ENCODE measurements around the gene GALR3. TPM values are rescaled to one million over a fixed set of nuclear protein-coding genes. Genes with fewer than 3 reads are reported as not detected.
A peak's percentile ranks its signal among the peaks of the same experiment; 100 is the strongest.
"Not testable (repeated sequence)": the region's sequence is repeated elsewhere in the genome, so short reads cannot be mapped to it uniquely, and the experiment has no call there.

Gene GALR3, protein sequence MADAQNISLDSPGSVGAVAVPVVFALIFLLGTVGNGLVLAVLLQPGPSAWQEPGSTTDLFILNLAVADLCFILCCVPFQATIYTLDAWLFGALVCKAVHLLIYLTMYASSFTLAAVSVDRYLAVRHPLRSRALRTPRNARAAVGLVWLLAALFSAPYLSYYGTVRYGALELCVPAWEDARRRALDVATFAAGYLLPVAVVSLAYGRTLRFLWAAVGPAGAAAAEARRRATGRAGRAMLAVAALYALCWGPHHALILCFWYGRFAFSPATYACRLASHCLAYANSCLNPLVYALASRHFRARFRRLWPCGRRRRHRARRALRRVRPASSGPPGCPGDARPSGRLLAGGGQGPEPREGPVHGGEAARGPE
- not detected in 2 replicates for total RNA-seq (2014; rRNA removed; shearing (Covaris generic))

DNA sequence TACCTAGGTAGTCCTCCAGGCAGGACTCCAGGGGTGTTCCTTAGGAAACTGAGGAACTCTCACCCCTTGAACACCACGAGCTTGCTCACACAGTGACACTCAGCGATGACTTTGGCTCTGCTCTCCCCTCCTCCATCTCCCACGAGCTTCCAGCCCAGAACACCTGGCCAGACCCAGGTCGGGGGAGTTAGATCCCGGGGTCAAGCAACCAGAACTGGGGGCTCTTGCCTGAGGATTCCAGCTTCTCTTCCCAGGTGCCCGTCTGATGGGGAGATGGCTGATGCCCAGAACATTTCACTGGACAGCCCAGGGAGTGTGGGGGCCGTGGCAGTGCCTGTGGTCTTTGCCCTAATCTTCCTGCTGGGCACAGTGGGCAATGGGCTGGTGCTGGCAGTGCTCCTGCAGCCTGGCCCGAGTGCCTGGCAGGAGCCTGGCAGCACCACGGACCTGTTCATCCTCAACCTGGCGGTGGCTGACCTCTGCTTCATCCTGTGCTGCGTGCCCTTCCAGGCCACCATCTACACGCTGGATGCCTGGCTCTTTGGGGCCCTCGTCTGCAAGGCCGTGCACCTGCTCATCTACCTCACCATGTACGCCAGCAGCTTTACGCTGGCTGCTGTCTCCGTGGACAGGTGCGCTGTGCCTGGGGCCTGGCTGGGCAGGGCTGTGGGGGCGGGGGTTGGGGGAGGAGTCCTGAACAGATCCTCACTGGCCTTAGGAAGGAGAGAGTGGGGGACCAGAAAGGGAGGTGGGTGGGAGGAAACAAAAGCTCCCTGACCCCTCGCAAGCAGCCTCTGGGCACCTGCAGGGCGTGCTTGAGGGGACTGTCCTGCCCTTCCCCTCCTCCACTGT, at the start of gene GALR3:
Gene GALR3, plus strand, starts transcription at position 249 of the 852 bp plus-strand sequence. Its CDS starts 25 bp downstream, at position 274.
- DNase-seq (ENCODE audit: low spot score) = no peak

DNA sequence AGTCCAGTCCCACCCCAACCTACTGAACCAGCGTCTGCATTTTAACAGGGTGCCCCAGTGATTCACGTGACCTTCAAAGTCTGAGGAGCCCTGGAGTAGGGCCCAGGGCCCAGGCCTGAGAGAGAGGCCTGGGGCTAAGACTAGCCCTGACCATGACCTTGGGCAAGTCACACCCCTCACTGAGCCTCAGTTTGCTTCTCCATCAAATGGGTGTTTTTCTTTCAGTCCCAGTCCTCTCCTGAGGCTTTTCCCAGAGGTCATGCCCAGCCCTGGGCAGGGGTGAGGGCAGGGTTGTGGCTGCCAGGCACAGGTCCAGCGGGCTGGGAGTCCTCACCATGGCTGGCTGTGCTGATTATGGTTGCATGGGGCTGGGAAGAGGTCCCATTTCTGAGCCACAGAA, 48.5 kb upstream of the GALR3 start:
- no peak for DNase-seq (ENCODE audit: low spot score)

DNA sequence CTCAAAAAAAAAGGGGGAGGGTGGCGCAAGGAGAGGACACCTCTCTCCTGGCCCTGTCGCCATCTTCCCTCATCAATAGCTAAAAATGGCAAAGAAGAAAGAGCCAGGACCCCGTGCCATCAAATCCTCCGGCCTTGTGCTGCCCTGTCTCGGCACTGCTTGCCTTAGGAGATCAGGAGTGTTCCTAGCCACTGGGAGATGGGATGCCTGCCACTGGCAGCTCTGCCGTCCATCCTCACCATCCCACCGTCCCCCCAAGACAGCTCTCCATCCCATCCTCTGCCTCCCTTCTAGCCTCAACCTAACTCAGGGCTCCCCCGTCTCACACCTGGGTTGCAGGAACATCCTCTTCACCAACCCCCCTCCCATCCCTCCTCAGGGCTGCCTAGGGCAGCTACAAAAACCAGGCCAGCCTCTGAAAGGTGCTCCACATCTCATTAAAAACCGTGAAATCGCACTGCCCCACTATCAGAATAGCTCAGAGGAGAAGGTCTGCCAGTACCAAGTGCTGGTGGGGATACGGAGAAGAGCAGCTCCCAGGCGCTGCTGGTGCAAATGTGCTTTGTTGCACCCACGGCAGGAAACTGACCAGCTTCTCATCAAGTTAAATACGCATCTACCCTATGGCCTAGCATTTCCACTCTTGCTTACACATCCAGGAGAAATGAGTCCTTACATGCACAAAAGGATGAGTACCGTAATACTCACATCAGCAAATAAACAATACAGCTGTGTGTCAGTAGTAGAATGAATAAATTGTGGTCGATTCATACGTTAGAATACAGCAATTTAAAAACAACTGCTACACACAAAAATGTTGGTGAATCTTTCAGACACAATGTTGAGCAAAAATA, 47.2 kb upstream of the GALR3 start:
- DNase-seq (ENCODE audit: low spot score) = no peak

DNA sequence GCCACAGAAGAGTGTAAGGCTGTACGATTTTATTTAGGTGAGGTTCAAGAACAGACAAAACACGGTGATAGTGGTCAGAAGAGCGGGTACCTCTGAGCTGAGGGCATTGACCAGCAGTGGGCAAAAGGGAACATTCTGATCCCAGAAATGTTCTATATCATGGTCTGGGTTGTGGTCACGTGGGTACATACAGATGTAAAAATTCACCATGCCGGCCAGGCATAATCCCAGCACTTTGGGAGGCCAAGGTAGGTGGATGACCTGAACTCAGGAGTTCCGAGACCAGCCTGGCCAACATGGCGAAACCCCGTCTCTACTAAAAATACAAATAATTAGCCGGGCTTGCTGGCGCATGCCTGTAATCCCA, 46.6 kb upstream of the GALR3 start:
- DNase-seq (ENCODE audit: low spot score) = no peak

DNA sequence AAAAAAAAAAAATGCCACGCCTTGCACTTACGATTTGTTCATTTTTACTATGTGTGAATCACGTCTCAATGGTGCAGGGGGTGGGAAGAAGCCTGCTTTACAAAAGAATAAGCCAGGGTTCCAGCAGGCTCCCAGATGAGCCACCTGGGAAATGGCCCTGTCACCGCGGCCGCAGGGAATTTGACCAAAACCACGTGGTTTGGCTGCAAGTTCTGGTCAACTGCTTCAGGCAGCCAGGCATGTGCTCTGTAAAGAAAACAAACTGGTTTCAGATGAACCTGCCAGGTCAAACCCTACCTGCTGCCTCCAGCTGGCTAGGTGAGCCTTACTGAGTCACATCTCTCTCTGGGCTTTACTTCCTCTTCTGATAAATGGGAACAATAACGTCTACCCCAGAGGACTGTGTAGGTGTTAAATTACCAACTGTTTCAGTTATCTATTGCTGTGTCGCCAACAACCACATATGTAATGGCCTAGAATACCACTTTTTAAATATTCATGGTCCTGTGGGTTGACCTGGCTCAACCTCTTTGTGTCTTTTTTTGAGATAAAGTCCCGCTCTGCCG, 46.0 kb upstream of the GALR3 start:
- DNase-seq (ENCODE audit: low spot score) = peak; percentile 83

DNA sequence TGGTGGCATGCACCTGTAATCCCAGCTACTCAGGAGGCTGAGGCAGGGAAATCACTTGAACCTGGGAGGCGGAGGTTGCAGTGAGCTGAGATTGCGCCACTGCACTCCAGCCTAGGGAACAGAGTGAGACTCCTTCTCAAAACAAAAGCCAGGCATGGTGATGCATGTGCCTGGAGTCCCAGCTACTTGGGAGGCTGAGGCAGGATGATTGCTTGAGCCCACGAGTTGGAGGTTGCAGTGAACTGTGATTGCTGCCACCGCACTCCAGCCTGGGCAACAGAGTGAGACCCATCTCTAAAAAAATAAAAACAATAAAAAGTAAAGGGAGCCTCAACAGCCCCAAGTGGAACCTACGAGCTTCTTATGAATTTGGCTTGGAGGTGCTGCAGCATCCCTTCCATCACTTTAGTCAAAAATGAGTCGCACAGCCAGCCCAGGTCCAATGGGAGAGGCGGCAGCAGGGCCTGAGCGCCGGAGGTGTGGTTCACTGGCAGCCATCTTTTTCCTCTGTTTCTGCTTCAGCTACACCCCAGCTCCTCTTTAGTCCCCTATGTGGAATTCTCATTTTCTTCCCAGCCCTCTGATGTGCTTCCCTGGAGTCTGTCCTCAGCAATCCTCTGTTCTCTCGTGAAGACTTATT, 44.7 kb upstream of the GALR3 start:
- no peak for DNase-seq (ENCODE audit: low spot score)

DNA sequence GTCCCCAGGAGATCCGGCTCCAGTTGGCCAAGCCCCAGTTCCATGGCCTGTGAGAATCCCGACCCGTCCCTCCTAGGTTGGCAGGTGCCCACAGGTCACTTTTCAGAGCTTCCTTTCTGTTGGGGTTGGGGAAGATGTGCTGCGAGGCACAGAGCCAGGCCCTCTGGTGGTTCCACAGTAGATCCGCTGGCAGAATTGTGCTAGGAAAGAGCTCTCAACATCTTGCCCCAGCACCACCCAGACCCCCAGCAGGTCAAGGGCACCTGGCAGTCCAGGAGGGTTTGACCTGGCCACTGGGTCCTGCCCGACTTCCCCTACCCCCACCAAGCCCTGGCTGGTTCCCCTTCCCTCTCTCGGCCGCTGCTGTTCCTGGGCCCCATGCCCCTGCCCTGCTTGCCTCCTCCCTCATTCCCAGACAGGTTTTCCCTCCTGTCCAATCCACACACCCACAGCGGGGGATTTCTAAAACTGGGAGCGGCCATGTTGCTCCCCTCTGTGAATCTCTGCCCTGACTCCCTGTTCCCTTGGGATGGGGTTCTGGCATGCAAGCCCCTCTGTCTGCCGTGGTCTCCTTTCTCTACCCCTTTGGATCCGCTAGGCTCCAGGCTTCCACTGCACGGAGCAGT, 41.6 kb upstream of the GALR3 start:
- no peak for DNase-seq (ENCODE audit: low spot score)

DNA sequence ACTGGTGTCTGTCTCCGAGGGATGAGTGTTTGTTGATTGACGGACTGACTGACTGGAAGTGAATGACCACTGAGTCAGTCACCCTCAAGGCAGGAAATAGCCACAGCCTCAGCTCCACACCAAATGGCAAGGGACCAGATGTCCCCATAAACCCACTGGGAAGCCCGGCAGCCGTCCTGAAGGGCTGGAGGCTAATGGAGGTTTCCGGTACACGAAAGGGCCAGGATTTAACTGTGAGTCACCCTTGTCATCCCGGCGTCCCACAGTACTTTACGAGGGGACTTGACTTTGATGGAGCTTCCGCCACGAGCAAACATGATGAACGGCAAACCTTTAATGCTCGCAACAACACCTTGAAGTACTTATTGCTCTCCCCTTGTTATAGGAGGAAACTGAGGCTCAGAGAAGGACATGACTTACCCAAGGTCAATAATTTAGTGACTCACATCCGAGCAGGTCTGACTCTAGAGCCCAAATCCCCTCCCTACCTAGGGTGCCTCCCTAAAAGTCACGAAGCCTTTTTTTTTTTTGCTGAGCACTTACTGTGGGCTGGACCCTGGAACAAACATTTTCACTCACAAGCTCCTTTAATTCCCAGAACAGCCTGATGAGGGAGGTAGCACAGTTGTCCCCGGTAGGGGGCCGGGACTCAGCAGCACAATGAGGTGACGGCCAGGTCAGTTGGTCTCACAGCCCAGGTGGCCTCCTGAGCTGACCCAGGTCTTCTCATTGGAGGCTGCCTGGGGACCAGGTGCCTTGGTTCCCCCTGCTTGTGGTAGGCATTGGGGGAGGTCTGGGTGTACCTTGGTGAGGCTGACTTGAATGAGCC, 40.6 kb upstream of the GALR3 start:
- peak; percentile 57 for DNase-seq (ENCODE audit: low spot score)

DNA sequence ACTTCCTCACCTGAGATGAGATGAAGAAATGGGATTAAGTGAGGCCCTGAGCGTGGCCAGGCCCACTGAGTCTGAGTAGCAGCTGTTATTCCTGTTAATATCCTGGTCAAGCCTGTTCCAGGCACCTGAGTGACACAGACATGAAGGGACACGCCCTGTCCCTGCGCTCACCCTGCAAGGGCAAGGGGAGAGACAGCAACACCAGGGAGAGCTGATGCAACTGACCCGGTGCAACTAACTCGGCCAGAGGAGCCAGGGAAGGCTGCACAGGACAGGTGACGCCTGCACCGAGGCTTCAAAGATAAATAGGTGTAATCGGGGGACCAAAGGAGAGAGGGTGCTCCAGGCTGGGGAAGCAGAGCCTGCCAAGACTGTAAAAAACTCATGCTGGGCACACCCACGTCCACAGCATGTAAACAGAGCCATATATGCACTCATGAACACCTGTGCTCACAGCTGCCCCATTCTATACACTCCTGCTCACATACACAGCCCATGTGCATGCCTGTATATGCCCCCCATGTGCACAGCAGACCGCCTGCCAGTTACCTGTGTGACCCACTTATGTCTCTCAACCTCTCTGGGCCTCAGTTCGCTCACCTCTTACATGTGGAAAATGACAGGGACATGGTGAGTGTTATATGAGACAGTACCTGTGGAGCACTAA, 38.2 kb upstream of the GALR3 start:
- DNase-seq (ENCODE audit: low spot score) = no peak

DNA sequence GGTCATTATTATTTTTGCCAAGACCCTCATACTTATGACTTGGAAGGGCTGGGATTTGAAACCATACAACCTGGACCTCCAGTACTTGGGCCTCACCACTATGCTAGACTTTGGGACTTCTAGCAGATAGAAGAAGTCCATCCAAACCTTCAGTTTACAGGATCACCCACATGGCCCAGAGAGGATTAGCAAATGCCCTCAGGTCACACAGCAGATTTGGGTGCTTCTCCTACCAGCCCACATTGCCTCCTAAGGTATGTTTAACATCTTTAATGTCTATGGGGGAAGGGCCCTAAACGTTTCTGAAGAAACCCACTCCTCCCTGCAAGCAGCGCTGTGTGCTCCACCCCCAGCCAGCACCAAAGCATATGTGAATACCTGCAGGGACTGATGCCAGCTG, 32.9 kb upstream of the GALR3 start:
- DNase-seq (ENCODE audit: low spot score) = no peak

DNA sequence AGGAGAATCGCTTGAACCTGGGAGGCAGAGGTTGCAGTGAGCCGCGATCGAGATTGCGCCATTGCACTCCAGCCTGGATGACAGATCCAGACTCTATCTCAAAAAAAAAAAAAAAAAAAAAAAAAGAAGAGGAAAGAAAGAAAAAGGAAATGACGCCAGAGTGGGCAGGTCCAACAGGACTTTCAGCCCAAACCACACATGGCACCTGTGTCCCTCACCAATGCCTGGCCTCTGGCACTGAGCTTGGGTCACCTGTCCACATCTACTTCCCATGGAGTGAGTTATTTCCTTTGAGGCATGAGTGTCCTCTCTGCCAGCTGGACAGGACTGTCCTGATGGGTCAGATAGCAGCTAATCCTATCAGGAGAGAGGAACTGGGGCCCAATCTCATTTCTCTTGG, 30.7 kb upstream of the GALR3 start:
- DNase-seq (ENCODE audit: low spot score) = no peak

DNA sequence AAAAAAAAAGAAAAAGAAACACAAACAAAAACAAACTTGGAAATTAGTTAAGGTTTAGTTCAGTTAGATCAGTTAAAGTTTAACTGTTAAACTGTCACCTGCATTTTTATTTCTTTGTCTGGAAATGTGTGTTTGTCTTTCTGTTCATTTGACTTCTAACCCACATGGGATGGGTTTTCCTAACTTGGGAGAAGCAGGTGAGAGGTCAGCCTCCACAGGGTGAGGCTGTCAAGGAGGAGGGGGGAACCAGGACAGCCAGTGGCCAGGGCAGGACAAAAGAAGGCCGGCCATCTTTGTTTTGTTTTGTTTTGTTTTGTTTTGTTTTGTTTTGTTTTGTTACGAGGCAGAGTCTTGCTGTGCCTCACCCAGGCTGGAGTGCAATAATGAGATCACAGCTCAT, 28.8 kb upstream of the GALR3 start:
- no peak for DNase-seq (ENCODE audit: low spot score)

DNA sequence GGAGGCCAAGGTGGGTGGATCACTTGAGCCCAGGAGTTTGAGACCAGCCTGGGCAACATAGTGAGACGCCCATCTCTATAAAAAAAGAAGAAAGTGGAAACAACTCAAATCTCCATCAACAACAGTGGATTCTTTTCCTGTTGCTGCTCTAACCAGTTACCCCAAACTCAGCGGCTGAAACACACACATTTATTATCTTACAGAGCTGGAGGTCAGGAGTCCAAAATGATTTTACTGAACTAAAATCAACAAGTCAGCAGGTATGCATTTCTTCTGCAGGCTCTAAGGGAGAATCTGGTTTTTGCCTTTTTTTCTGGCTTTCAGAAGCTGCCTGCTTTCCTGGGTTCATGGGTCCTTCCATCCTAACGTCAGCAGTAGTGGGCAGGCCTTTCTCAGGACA, 27.1 kb upstream of the GALR3 start:
- DNase-seq (ENCODE audit: low spot score) = no peak

DNA sequence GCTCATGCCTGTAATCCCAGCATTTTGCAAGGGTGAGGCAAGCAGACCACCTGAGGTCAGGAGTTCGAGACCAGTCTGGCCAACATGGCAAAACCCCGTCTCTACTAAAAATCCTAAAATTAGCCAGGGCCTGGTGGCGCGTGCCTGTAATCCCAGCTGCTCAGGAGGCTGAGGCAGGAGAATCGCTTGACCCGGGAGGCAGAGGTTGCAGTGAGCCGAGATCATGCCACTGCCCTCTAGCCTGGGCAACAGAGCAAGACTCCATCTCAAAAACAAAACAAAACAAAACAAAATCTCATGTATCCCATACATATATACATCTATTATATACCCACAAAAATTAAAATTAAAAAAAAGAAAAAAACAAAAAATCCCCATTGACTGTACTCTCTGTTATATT, 25.9 kb upstream of the GALR3 start:
- DNase-seq (ENCODE audit: low spot score) = not testable (repeated sequence)

DNA sequence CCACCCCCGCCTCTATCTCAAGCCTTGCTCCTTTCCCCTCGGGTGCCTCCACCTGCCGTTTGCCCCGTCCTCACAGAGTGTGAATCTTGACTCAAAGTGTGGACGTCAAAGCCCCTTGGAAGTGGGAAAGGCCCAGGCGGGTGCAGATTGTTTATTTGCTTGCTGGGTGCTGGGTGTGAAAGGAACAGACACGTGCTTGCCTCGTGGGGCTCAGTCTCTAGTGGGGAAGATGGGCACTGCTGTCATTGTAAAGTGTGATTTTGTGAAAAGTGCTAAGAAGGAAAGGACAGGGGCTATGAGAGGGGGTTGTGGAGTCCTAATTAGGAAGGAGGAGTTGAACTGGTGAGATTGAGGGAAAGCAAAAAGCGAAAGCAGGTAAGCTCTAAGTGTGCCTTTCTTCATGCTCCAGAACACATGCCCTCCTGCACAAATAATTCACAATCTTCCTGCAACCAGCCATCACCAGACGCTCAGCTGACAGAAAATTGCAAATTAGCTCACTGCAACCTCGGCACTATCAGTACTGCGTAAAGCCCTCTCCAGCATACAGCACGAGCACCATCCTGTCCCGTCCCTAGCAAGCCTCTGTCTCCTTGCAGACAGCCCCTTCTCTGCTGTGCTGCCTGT, 25.2 kb upstream of the GALR3 start:
- no peak for DNase-seq (ENCODE audit: low spot score)

DNA sequence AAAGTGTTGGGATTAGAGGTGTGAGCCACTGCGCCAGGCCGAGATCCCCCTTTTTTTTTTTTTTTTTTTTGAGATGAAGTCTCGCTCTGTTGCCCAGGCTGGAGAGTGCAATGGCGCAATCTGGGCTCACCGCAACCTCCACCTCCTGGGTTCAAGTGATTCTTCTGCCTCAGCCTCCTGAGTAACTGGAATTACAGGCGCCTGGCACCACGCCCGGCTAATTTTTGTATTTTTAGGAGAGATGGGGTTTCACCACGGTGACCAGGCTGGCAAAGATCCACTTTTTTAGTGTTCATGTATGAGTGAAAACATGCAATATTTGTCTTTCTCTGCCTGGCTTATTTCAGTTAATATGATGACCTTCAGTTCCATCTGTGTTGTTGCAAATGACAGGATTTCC, 23.2 kb upstream of the GALR3 start:
- not testable (repeated sequence) for DNase-seq (ENCODE audit: low spot score)

DNA sequence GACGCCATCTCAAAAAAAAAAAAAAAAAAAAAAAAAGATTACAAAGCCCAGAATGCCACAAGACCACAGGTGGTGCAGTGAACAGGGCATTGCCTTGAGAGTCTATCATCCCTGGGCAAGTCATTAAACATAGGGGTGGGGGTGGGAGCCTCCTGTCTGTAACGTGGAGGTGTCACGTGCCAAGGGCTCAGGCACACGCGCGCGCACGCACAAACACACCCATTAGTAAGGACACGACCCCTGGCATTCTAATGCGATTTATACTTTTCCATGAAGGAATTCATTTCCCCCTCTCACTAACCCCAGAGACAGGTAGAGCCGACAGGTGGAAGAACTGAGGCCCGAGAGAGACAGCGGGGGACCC, 21.3 kb upstream of the GALR3 start:
- no peak for DNase-seq (ENCODE audit: low spot score)

DNA sequence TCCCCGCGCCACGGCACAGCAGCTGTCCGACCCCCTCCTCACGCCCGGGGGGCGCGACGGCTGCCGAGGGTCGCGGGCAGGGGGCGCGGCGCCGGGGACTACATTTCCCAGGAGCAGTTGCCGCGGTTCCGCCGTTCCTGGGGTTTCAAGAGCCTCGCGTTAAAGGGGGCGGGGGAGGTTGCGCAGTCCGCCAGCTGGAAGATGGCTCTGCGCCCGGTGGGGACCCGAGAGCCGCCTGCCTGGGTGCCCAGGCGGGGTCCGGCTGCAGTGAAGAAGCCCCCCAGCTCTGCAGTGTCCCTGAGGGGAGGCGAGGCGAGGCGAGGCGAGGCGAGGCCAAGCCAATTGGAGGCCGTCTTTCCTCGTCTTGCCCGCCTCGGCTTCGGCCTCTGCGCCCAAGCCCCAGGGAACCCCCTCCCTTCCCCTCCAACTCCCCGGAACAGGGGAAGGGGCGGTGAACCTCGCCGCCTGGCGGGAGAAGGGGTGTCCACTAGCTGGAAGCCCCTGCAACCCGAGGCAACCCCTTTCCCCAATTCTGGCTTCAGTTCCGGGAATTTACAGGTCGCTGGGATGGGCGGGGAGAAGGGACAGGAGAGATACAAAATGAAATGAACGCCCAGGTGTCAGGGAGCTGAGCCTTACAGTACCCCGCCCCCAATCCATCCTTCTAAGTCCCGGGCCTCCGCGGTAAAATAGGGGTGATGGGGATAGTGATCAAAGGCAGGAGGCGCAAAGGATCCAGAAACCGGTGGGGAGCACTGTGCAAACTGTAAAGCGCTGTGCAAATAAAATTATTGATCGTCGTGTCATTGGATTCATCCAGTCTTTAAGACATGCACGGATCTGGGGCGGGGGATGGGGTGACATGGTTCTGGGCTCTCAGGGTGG, 20.6 kb upstream of the GALR3 start:
- no peak for DNase-seq (ENCODE audit: low spot score)
